Activated naive CD4-positive, alpha-beta T cell (primary cell): ENCODE measurements around the gene KRT4.
"Not testable (repeated sequence)": the region's sequence is repeated elsewhere in the genome, so short reads cannot be mapped to it uniquely, and the experiment has no call there.

Source experiments
- DNase-seq, 4 experiments: peaks; one replicate each; lab custom pipeline; 2025; lab: John Stamatoyannopoulos, UW

The KRT4 gene

DNA sequence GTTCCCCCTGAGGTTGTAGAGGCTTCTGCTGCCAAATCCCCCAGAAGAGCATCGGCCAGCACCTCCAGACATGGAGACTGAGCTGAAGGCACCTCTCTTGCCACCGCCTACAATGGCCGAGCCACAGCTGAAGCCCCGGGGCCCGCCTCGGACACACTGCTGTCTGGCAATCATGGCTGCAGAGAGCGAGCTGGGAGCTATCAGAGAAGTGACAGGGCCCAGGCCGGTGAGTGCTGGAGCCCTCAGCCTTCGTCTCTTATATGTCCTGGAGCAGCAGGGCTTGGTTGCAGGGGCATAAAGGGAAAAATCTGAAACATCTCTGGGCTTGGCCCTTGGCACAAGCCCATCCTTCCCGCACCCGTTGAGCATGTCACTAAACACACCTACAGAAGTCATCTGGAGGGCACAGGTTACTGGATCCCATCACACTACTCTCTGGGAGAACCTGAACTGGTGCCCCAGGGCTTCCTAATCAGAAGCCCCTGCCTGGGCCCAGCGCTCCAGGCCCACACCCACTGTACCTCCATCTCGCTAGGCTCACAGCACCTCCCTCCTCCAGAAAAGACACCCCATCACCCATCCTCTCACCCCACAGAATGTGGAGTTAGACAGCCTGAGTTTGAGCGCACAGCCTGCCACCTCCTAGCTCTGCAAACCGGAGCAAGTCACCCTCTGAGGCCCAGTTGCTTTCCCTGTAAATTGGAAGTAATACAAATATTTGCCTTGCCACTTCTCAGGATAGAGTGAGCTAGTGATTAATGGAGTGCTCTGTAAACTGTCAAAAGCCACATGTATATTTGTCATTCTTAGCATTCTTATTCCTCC lies at the start of gene KRT4:
Gene KRT4 (minus strand): TSS at position 232 of the 825 bp plus-strand sequence. CDS start 58 bp downstream, at position 174.
- no peak for DNase-seq

DNA sequence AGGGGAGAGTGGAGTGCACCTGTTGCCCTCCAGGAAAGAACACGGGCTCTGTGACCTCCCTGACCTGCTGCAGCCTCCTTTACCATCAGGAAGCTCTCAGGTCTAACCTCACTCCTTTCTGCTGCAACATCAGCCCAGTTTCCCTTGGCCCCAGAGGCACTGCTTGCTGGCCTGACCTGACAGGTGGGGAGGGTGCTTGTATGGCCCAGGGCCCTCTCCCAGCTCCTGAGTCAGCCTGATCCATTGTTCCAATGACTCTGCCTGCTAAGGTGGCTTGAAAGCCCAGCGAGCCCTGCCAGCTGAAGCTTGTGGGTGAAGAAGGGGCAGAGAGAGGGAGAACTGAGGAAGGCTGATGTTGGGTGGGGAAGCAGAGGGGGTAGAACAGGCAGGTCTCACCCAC lies 48.1 kb upstream of the KRT4 start:
- DNase-seq = no peak

DNA sequence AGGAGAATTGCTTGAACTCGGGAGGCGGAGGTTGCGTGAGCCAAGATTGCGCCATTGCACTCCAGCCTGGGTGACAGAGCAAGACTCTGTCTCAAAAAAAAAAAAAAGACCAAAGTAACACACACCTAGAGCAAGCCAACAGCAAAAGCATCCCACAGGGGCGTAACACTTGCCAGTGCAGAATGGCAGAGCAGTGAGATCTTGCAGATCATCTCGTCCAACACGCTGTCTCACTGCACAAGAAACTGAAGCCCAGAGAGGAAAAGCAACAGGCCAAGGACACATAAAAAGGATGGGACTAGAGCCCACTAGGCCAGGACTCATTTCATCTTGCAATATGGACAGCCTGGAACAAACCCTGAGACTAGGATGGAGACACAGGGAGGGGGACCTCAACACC lies 47.6 kb upstream of the KRT4 start:
- no peak for DNase-seq

DNA sequence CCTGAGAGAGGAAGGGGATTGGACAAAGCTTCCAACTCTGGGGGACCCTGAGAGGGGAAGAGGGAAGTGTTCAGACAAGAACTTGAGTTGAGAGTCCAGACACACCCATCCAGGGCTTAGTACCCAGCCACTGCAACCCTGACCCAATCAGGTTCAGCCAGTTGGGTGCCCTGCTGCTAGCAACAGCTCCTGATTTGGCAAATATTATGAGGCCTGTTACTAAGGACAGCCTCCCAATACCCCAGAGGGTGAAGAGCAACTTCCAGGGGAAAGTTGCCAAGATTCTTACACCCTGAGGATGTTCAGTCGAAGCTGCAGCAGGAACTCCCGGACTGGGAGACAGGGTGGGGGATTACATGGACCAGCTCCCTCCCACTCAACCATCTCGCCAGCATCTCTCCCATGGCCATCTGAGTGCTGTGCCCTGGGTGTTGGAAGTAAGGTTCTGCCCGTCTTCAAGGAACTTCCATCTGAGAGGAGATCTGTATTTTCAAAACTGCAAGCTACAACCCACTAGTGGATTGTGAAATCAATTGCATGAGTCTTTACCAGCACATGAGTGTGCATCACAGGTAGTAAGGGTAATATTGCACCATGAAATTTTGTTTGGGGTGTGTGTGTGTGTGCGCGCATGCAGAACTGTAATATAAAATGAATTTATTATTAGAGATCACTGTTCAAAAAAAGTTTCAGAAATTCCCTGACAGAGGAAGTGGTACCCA lies 46.3 kb upstream of the KRT4 start:
- DNase-seq = no peak

DNA sequence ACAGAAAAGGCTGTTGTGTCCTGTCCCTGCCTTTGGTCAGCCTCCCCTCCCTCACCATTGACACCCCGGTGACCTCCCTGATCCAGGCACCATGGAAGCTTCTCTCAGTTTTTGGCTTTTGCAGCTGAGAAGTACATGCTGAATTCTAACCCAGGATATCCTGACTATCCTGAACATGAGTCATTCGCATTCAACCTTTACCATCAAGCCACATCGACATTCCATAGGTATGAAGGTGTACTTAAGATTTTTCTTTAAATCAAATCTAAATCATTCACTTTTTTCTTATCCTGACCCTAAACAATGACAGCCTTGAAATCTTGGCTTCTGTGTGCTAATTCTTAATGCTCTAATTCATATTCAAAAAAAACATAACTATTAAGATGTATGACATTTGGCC lies 43.6 kb upstream of the KRT4 start:
- no peak for DNase-seq

DNA sequence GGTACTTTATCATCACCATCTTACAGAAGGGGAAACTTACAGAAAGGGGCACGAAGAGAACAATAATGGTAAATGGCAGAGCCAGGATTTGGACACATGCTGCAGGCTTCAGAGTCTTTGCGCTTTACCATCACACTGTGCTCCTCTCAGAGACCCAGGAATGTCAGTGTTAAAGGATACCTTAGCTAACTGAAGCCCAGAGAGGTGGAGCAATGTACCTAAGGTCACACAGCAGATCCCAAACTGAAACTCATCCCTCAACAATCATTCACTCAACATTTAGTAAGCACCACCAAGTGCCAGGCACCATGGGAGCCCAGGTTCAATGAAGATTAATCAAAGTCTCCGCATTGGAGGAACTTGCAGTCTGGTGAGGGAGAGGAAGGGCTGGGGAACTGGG lies 42.9 kb upstream of the KRT4 start:
- no peak for DNase-seq

DNA sequence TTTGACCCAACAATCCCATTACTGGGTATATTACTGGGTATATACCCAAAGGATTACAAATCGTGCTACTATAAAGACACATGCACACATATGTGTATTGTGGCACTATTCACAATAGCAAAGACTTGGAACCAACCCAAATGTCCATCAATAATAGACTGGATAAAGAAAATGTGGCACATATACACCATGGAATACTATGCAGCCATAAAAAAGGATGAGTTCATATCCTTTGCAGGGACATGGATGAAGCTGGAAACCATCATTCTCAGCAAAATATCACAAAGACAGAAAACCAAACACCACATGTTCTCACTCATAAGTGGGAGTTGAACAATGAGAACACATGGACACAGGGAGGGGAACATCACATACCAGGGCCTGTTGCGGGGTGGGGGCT lies 42.2 kb upstream of the KRT4 start:
- not testable (repeated sequence) for DNase-seq

DNA sequence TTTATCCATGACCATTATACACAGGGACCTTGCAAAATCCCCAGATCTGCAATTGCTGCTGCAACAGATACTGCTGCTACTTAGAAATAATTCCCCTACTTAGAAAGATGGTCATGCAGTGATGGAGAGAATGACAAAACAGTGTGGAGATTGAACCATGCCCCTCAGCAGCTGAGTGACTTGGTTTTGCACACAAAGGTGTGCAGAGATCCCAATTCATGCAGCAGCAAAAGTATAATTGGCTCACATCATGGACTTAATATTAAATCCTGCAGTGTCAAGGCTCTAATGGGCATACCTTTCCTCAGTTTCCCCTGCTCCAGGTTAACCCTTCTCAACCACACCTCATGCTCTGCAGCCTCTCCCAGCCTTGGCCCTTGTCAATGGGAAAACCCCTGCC lies 37.9 kb upstream of the KRT4 start:
- no peak for DNase-seq

DNA sequence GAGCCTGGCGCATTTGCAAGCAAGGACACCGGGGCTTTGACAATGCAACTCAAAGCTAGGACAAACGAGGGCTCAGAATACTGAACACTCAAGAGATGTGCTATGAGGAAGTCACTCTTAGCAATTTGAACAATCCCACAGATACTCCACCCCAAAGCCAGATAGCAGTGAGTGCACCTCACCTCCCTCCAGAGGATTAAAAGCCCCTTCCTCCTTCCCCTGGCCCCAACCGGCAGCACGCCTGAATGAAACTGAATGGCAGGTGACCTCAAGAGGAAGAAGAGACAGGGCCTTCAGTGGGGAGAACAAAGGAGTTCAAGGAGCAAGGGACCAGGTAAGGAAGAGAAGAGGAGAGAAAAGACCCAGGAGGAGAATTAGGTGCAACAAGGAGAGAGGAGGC lies 36.8 kb upstream of the KRT4 start:
- DNase-seq = no peak

DNA sequence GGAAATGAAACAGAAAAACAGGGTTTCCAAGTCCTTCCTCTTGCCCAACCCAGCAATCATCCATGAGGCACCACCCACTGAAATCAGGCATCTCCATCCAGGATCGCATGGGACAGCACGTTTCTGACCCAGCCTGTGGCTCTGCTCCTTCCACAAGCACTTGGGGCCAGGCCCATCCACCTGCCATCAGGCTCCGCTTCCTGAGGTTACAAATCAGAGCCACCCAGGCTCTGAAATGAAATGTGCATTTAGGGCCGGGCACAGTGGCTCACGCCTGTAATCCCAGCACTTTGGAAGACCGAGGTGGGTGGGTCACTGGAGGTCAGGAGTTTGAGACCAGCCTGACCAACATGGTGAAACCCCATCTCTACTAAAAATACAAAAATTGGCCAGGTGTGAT lies 35.6 kb upstream of the KRT4 start:
- no peak for DNase-seq

DNA sequence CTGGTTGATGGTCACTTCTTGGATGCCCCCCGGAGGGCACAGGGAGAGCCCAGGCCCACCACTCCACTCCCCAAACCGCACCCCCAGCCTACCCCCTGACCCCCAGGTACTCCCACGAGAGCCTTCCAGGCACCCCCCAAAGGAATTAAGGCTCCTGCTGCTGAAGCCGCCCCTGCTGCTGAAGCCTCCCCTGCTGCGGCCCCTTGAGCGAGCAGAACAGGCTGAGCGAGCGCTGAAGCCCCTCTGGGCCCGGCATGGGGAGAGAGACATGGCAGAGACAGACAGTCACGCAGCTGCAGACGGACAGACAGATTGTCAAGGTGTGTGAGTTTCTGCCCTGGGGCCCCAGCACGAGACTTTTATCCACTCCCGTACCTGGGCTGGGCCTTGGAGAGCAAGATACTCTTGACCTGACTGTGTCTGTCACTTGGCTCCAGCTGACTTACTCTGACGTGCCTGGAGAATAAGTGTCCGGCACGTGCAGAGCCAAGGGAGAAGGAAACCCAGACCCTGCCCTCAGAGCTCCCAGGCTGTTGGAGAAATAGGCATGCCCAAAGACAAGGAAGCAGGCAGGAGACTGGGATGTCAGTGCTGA lies 34.8 kb upstream of the KRT4 start, which contains the start of gene KRT78:
Gene KRT78 (minus strand): TSS at position 334 of the 595 bp plus-strand sequence. CDS start 64 bp downstream, at position 270.
- DNase-seq = no peak

DNA sequence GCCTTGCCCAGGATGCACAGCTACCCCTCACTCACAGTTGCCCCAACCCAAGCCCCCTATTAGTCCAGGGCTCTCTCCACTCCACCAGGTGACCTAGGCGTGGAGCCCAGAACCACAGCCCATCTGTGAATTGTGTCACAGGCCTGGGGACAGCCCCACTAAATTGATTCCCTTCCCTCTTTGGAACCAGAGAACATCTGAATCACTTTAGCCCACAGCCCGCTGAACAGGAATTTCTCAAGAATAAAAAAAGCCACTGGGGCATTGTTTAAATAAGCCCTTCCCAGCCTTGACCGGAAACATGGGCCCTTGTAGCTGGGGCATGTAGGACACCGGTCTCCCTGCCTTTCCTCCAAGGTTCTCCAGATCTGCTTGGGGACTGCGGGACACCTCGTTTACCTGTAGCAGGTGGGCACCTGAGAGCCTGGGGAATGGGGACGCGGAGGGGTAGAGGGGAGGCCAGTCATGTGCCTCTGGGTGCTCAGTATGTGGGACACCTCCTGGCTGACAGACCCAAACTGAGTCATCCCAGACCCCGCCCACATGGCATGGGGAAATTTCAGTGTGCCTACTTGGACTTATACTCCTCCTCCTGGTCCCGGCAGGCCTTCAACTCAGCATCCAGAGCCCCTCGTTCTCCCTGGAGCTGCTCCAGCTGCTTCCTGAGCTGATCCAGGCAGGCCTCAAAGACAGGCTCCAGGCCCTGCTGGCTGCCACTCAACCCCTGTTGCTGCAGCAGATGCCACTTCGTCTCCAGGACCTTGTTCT lies 33.6 kb upstream of the KRT4 start:
- no peak for DNase-seq

DNA sequence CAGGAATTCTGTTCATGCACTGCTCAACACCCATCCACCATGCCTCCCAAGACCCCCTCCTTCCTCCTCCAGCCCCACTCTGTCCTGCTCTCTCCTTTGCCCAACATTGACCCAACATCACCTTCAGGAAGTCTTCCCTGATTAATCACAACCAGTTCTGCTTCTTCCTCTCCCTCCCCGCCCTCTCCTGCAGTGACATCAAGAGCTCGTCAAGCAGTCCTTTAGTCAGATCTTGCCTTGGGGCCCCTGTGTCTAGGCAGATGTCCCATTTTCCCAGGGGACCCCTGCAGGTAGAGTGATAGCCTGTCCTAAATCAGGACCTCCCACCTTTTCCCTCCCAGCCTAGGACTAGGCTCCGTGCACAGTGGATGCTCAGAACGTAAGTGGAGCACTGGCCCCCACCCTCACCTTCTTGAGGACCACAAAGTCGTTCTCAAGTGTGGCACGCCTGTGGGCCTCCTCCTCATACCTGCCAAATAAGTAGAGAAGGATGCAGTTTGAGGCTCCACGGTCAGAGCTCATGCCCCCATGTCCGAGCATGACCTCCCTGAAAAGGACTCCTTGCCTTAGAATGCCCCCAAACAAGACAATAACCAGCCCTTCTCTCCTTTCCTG lies 32.5 kb upstream of the KRT4 start:
- no peak for DNase-seq

DNA sequence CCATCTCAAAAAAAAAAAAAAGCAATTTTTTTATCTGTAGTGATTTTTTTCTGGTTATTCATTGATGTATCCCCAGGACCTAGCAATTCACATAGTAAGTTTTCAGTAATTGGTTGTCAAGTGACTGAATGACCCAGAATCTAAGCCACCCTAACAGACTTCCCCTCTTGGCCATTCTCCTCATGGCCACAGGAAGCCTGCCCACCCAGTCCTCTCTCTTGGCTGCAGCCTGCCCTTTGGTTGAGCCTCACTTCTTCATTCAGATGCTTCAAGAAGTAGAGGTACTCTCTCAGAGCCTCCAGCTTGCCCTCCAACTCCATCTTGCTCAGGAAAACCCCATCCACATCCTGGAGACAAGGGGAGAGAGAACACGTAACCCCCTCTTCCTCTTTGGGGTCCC lies 32.0 kb upstream of the KRT4 start:
- no peak for DNase-seq

DNA sequence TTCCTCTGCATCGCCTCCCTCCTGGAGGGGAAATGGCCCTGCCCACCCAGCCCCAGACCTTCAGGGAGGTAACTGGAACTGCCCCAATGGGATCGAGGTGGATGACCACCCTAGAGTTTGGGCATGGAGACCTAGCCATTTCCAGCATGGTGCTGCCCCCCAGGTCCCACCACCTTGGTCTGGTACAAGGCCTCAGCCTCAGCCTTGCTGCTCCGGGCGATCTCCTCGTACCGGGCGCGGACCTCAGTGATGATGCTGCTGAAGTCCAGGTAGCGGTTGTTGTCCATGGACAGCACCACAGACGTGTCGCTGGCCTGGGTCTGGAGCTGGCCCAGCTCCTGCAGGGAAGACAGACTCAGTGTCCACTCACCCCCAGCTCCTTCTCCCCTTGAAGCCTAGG lies 30.5 kb upstream of the KRT4 start:
- DNase-seq = no peak

DNA sequence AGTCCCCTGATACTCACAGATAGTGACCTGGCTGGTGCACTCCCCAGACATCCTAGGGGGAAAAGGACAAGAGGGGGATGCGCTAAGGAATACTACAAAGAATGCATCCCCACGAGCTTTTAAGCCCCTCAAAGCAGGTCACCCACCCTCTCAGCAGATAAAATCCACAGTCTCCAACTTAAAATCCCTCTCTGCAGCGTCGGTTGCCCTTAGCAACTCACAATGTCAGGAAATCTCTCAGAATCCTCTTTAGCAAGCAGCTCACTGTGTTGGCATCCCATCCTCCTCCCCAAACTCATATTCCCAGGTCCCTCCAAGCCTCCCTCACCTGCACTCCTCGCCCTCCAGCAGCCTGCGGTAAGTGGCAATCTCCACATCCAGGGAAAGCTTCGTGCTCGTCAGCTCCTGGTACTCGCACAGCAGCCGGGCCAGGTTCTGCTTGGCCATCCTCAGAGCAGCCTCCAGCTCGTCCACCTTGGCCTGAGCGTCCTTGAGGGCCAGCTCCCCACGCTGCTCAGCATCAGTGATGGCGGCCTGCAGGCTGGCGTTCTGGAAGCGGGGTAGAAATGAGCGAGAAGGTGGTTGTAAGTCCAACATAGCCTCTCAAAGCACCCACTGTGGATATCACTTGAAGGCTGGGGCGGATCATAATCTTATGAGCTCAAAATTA lies 25.7 kb upstream of the KRT4 start:
- DNase-seq = no peak

DNA sequence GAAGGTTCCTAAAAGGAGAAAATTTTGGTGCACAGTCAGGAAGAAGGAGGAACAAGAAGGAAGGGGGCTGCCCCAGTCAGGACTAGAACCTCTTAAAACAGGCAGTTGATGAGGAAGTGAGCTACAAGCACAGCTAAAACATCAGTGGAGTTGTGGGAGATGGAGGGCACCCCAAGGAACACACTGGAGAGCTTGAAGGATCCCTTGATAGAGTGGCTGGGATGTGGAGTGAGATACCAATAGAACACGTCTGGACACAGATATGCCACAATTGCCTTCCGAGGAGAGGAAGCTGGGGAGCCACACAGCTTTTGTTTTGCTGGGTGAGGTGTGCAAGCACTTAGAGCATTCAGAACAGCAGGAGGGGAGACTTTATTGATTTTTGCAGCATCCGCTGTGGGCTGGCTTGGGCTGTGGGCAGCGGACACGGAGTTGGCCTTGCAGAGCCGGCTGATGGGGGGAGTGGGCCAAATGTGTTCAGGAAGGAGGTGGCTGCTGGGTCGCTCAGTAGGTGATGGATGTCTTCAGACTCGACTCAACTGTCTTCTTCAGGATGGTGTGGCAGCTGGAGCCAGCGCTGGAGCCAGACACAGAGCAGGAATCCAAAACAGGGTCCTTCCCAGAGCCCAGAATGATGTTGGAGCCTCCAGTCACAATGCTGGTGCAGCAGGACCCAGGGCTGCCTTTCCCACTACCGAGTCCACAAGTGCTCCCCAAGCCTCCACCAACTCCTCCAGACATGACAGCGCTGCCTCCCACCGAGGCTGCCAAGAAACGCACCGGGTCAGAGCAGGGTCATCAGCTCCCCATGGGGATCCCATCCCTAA lies 24.9 kb upstream of the KRT4 start:
- no peak for DNase-seq

DNA sequence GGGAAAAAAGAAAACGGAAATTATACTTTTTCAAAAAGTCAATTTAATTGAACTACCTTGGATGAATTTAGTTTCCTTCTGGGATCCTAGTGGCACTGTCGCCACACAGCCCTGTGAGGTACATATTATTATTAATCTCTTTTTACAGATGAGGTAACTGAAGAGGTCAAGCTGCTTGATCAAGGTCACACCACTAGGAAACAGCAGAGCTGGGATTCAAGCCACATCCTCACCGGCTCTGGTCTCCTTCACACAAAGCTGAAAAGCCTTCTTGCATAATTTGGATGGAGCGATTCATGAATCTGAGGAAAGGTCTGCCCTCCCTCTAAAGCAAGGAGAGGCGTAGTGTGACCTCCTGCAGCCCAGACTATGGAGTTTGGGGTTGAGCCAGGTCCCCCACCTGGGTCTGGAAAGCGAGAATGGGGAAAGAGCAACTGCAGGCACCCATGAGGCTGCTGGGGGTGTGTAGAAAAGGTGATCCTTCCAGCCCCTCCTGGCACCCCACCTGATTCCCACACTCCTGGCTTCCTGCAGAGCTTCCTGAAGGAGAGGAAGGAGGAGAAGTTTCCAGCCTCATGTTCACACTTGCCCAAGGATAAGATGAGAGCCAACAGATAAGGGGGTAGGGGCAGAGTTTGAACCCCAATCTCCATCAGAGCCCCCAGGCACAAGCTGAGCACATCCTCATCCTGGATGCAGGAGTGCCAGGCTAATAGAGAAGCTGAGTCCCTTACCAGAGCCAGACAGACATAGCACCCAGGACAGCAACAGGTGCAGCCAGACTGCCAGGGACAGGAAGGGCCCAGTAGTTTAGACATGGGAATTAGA lies 24.1 kb upstream of the KRT4 start:
- DNase-seq = no peak

DNA sequence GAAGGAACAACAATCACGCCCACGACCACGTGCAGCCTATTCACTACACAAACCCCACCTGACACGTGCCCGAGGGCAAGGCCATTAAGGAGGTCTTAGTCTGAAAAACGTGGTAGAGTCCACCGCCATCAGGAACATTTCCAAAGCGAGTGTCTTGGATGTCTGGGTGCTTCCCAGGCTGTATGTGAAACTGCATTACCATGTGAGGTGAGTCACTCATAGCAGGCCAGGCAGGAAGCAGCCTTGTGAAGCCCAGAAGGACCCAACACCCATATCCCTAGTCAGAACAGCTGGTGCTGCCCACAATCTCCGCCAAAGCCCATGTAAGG lies 23.5 kb upstream of the KRT4 start:
- no peak for DNase-seq
